Right lobe of liver (tissue), 6 donors: Measurements from ENCODE around the gene MYLK. TPM values are rescaled to one million over a fixed set of nuclear protein-coding genes. Genes with fewer than 3 reads are reported as not detected.

ENCODE experiments used
- ATAC-seq, 4 donors: fragments of 200-7000 bp; cut with Tn5 transposase; one replicate each; pipeline ENCODE4 v1.9.1; 2020; ENCODE audit warnings: mild to moderate bottlenecking in 4 of 4, moderate library complexity in 4 of 4
- DNase-seq, 3 donors: peaks; one replicate each; pipeline ENCODE4 v3.0.0-alpha.2; 2020
- H3K27ac ChIP-seq, 3 donors: fragments of 200-600 bp; one replicate each; pipeline ENCODE4 v1.8.0; 2022
- H3K27me3 ChIP-seq, 2 donors: fragments of 200-600 bp; one replicate each; pipeline ENCODE4 v1.8.0; 2022
- H3K36me3 ChIP-seq, 4 donors: fragments of 200-600 bp; sonication (generic) in 1 of 4; one replicate each; pipeline versions ENCODE4 v1.5.1 to v1.8.0; 2017 to 2022; ENCODE audit warnings: control low read depth in 1 of 4
- H3K4me1 ChIP-seq, 4 donors: fragments of 200-600 bp; sonication (generic) in 1 of 4; one replicate each; pipeline versions ENCODE4 v1.5.1 to v1.8.0; 2017 to 2022; ENCODE audit warnings: control low read depth in 1 of 4
- H3K4me3 ChIP-seq, 3 donors: fragments of 200-600 bp; one replicate each; pipeline ENCODE4 v1.8.0; 2022
- H3K9me3 ChIP-seq, 4 donors: fragments of 200-600 bp; sonication (generic) in 1 of 4; one replicate each; pipeline versions ENCODE4 v1.5.1 to v1.8.0; 2017 to 2022; ENCODE audit warnings: control low read depth in 1 of 4
- POLR2A ChIP-seq: fragments of 450-650 bp; IDR thresholded peaks from one replicate; pipeline ENCODE4 v1.6.1; 2017; ENCODE audit warnings: antibody characterized with exemption, mild to moderate bottlenecking
- WGBS: methylation state at CpG from one replicate; pipeline ENCODE4 v1.1.6; 2018; ENCODE audit warnings: low coverage, low lambda C conversion rate; ENCODE audit not compliant: insufficient coverage; ENCODE audit errors: missing lambda C conversion rate; 5-methylcytosine and 5-hydroxymethylcytosine counted together
- intact Hi-C, 2 donors: fragments of 100-400 bp; cut with DNase I; formaldehyde crosslinking; loops; one replicate each; pipeline versions ENCODE4 v1.11.2 to v1.14.1; 2022
- total RNA-seq, 6 experiments: library from RNA; depleted of rRNA in 2 of 6; stranded (reverse); fragments of >200 nt in 2 of 6; fragmentation: NEBNext Ultra II Directional in 3 of 6; extraction: Animal tissue kit (Norgen Biotek cat#: 25700) in 3 of 6; gene quantifications; one replicate each; pipeline versions ENCODE4 v1.1.0 to v1.2.4, GENCODE V29; 2016 to 2023
- TF ChIP-seq, protein P1 (sequence below), 4 donors: fragments of 200-600 bp in 3 of 4; fragments of 450-650 bp in 1 of 4; IDR thresholded peaks; one replicate each; pipeline versions ENCODE4 v1.5.1 to v1.8.0; 2016 to 2022; ENCODE audit warnings: antibody characterized with exemption in 4 of 4, mild to moderate bottlenecking in 2 of 4
- donor health status: DM: no; HTN: yes; CAD: no.
- donor health status: DM: no; HTN: no; CAD: no.
- donor health status: DM: no; HTN: no; CAD: no.
- donor health status: DM: no; HTN: yes; CAD: no.
- donor health status: DM: no; HTN: yes; CAD: no.

Gene MYLK
- total RNA-seq, 6 experiments from 2014 or later = 61.1 to 146 (median 97.8) TPM

DNA sequence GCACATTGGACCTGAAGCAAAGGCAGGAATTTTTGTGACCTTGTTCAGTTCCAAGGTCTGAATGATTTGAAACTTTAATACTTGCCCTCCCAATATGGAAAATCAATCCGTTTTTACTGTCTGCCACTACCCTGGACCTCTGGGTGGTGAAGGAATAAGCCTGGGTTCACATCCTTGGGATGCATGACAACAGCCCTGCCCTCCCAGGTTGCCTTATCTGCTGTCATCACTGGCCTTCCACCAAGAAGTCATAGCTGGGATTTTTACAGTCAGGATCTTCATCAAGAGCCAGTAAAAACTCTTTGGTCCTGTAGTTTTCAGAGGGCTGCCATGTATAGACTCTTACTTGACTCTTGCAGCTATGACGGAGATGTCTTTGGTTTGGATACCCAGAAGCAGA lies 128.6 kb downstream of the MYLK start:
- H3K4me1 ChIP-seq = peaks cover 0 to 84% (median 37%) of the 10 kb centered on the region in 4 donors
- H3K36me3 ChIP-seq = no peaks in the 10 kb centered on the region
- peak overlapping the region in 2 of 3 donors; percentile 13 to 28 for H3K4me3 ChIP-seq
- peak in 1 of 3 donors; percentile 64 for DNase-seq
- ATAC-seq = peak; percentile 34 to 54 (median 44)
- WGBS = 43% methylated on average over 2 of the region's 2 CpGs
- H3K9me3 ChIP-seq = no peaks in the 10 kb centered on the region
- H3K27ac ChIP-seq = peak overlapping the region; percentile 37 to 76 (median 73)
- intact Hi-C loops = no loop called here
- TF ChIP-seq POLR2A = no peak
- TF ChIP-seq, protein P1, sequence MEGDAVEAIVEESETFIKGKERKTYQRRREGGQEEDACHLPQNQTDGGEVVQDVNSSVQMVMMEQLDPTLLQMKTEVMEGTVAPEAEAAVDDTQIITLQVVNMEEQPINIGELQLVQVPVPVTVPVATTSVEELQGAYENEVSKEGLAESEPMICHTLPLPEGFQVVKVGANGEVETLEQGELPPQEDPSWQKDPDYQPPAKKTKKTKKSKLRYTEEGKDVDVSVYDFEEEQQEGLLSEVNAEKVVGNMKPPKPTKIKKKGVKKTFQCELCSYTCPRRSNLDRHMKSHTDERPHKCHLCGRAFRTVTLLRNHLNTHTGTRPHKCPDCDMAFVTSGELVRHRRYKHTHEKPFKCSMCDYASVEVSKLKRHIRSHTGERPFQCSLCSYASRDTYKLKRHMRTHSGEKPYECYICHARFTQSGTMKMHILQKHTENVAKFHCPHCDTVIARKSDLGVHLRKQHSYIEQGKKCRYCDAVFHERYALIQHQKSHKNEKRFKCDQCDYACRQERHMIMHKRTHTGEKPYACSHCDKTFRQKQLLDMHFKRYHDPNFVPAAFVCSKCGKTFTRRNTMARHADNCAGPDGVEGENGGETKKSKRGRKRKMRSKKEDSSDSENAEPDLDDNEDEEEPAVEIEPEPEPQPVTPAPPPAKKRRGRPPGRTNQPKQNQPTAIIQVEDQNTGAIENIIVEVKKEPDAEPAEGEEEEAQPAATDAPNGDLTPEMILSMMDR (IDR thresholded peaks at IDR 0.05) = no peak
- no peaks in the 10 kb centered on the region for H3K27me3 ChIP-seq

DNA sequence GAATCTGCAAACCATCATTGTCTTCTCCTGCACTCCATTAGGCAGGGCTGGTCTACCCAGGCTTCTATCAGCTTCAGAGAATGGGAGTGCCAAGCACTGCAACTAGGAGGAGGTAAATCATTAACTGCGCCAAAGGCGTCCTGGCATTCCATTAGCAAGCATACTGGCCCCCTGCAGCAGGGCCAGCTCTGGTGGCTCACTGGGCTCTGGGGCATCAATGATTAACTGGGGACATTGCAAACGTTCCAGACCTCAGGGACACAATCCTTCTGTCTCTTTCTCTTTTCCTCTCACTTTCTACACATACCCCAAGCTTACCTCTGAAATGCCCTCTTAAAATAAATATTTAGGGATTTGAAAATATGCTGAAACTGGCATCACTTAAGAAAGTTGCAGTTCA lies 129.0 kb downstream of the MYLK start:
- WGBS = 67% methylated on average over 1 of the region's 3 CpGs
- Histone ChIP-seq H3K36me3 (no peaks in the 10 kb centered on the region), H3K4me1 (peaks cover 0 to 88% (median 39%) of the 10 kb centered on the region in 4 donors), H3K9me3 (no peaks in the 10 kb centered on the region), H3K27ac (peak overlapping the region; percentile 37 to 76 (median 73)), H3K27me3 (no peaks in the 10 kb centered on the region), H3K4me3 (peak overlapping the region in 2 of 3 donors; percentile 13 to 28)
- DNase-seq (peak; percentile 76 to 93 (median 92)), ATAC-seq (peak; percentile 80 to 94 (median 88))
- TF ChIP-seq, protein P1 (IDR thresholded peaks at IDR 0.05) = no peak
- TF ChIP-seq POLR2A = no peak
- intact Hi-C loops = no loop called here

DNA sequence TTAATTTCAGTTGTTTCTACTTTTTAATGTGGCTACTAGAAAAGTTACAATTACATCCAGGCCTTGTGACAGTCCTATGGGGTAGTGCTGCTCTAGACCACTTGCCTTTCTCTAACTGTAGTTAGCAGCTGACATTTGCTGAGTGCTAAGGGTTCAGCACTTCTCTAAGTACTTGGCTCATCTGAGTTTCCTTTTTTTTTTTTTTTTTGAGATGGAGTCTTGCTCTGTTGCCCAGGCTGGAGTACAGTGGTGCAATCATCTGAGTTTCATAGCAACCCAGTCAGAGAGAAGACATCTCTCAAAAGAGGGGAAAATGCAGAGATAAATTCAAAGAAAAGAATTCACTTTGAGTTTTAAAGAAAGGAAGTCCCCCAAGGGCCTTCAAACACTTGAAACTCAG lies 130.8 kb downstream of the MYLK start:
- H3K4me1 ChIP-seq = peaks cover 0 to 85% (median 37%) of the 10 kb centered on the region in 4 donors
- ATAC-seq = no peak
- intact Hi-C loops = no loop called here
- H3K27me3 ChIP-seq = no peaks in the 10 kb centered on the region
- TF ChIP-seq, protein P1 (IDR thresholded peaks at IDR 0.05) = no peak
- no peak for TF ChIP-seq POLR2A
- no peak for DNase-seq
- H3K4me3 ChIP-seq = no peak overlapping the region
- H3K27ac ChIP-seq = peak overlapping the region in 2 of 3 donors; percentile 37 to 76
- no peaks in the 10 kb centered on the region for H3K36me3 ChIP-seq
- no peaks in the 10 kb centered on the region for H3K9me3 ChIP-seq

DNA sequence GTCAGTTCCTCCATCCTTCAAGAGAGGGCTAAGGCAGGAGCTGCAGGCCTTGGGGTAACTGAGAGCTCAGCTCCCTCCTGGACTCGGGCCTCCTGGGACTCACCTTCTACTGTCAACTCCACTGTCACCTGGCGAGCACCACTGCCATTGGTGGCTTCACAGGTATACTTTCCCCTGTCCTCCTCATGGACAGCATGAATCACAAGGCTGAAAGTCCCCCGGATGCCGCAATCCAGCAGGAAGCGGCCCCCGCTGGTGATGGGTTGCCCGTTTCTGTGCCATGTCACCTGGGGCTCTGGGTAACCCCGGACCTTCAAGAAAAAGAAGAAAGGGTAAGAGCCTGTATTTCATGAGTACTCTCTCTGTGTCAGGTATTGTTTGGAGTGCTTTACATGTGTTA lies 131.9 kb downstream of the MYLK start:
- Histone ChIP-seq H3K27ac (peak overlapping the region in 2 of 3 donors; percentile 37 to 82), H3K27me3 (no peaks in the 10 kb centered on the region), H3K9me3 (no peaks in the 10 kb centered on the region), H3K4me1 (peaks cover 0 to 74% (median 33%) of the 10 kb centered on the region in 4 donors), H3K4me3 (no peak overlapping the region), H3K36me3 (peaks cover 0 to 3% (median 0%) of the 10 kb centered on the region in 4 donors)
- DNase-seq (no peak), ATAC-seq (no peak)
- TF ChIP-seq, protein P1 (IDR thresholded peaks at IDR 0.05) = no peak
- no peak for TF ChIP-seq POLR2A
- 95% methylated on average over 4 of the region's 8 CpGs for WGBS
- intact Hi-C loops = no loop called here

DNA sequence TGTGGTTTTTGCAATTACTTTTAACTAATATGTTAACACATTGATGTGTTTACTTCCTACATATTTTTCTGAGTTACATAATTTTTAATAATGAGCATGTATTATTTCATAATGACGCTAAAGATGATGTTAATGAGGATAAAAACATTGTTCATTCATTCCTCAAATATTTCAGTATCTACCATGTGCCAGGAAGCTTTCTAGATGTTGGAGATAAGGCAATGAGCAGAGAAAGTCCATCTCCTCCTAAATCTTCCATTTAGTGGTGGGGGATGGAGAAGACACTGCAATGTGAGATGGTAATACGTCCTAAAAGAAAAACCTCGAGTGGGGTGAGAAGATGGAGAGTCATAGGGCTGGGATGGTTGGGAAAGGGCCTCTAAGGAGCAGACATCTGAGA lies 132.7 kb downstream of the MYLK start:
- no peak for DNase-seq
- no peak for TF ChIP-seq POLR2A
- TF ChIP-seq, protein P1 (IDR thresholded peaks at IDR 0.05) = no peak

More for the DNA sequence above, 132.7 kb downstream of the MYLK start:
- no peaks in the 10 kb centered on the region for H3K27me3 ChIP-seq
- intact Hi-C loops = no loop called here
- WGBS = 79% methylated on average over 3 of the region's 3 CpGs
- H3K36me3 ChIP-seq = peaks cover 0 to 3% (median 0%) of the 10 kb centered on the region in 4 donors
- ATAC-seq = no peak
- peak overlapping the region; percentile 60 to 82 (median 75) for H3K27ac ChIP-seq
- no peak overlapping the region for H3K4me3 ChIP-seq
- peaks cover 0 to 66% (median 29%) of the 10 kb centered on the region in 4 donors for H3K4me1 ChIP-seq
- no peaks in the 10 kb centered on the region for H3K9me3 ChIP-seq
